GM21447 (cell line): ENCODE measurements around the gene SBK3.
A peak's percentile ranks its signal among the peaks of the same experiment; 100 is the strongest.
"Not testable (repeated sequence)": the region's sequence is repeated elsewhere in the genome, so short reads cannot be mapped to it uniquely, and the experiment has no call there.

Experiments
- ATAC-seq: cut with Tn5 transposase; IDR thresholded peaks from one replicate; pipeline ENCODE4 v1.9.1; 2021; ENCODE audit not compliant: unreplicated experiment

The SBK3 gene, protein sequence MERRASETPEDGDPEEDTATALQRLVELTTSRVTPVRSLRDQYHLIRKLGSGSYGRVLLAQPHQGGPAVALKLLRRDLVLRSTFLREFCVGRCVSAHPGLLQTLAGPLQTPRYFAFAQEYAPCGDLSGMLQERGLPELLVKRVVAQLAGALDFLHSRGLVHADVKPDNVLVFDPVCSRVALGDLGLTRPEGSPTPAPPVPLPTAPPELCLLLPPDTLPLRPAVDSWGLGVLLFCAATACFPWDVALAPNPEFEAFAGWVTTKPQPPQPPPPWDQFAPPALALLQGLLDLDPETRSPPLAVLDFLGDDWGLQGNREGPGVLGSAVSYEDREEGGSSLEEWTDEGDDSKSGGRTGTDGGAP

DNA sequence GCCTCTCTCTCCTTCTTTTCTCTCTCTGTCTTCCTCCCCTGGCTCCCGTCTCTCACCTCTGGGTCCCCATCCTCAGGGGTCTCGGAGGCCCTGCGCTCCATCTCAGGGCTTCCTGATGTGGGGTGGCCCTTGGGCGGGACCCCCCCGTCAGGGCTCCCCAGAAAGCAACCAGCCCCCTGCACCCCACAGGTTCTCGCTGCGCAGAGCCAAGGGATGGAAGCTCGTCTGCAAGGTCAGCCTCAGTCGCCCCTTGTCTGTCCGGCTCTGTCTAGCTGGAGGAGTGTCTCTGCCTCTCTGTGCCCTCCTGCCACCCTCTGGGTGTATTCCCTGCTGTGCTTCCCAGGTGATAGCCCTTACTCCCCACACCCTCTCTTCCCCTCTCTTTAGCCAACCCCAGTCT, at the start of gene SBK3:
Gene SBK3, minus strand, starts transcription at position 101 of the 400 bp plus-strand sequence. Its CDS starts 0 bp downstream, at position 101.
- ATAC-seq, result no peak

DNA sequence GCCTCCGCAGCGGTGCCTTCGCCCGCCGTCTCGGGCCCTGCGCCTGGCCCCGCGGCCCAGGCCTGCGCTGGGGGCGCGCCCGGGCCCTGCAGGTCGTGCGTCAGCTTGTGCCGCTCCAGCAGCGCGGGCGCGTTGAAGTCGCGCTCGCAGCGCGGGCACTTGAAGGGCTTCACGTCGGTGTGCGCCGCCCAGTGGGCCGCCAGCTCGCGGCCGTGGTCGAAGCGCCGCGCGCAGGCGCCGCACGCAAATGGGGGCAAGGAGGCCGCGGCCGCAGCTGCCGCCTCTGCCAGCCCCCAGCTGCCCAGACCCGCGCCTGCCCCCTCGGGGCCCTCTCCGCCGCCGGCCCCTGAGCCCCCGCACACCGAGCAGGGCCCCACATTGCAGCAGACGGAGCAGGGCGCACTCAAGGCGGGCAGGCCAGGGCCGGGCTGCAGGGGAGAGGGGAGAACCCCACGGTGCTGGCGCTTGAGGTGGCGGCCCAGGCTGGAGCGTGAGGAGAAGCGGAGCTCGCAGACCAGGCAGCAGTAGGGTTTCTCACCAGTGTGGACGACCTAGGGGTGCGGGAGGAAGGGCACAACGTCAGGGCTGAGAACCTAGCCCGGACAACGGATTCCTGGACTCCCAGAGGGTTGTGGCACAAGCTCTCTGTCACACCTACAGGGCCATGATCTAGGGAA, 47.9 kb upstream of the SBK3 start:
- no peak for ATAC-seq

DNA sequence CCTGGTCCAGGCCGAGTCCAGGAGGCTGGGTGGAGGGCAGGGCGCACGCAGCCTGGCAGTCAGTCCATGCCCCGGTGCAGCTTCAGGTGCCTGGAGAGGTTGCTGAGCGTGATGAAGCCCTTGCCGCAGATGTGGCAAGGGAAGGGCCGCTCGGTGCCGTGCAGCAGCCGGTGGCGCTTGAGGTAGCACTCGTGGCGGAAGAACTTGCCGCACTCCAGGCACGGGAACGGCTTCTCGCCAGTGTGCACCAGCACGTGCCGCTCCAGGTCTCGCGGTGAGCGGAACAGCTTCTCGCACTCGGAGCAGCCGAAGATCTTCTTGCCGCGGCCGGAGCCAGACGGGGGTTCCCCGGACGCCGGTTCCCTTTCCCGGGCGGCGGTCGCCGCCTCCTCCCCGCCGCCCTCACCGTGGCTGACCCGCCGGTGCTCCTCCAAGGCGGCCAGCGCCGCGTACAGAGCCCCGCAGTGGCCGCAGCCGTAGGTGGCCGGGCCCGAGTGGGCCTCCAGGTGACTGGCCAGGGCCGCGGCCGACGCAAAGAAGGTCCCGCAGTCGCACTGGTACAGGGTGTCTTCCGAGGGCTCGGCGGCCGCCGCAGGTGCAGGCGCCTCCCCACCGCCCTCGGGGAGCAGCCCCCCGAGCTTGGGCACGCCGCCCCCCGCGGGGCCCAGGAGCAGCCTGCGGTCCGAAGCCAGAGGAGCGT, 47.2 kb upstream of the SBK3 start:
- no peak for ATAC-seq

DNA sequence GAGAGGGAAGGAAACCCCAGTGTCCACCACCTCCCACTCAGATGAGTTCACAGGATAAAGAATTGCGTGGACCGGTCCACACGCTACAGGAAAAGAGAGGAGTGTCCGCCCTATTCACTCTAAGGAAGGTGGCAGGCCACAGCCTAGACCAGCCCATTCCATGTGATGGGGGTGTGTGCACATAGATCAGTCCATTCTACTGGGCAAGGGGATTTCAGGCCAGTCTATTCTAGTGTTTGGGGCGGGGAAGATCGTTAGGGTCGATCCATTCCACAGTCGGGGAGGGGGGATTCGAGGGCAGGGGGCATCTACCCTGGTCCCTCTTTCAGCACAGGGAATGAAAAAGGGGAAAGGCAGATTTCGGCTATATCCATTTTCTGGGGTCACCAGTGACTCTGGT, 46.2 kb upstream of the SBK3 start:
- ATAC-seq, result no peak

DNA sequence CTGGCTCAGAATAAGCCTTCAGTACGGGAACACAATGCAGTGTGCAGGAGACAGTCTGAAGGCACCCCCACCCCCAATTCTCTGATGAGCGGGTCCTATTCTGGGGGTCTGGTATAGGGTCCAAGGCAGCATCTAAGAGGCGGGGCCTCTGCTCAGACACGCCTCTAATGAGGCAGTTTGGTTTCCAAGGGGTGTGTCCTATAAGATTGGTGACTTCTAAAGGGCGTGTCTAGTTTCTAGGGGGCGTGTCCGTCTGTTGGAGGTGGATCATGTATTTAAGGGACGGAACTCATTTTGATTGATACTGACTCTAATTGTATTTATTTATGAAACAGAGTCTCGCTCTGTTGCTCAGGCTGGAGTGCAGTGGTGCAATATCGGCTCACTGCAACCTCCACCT, 45.3 kb upstream of the SBK3 start:
- ATAC-seq, result no peak

DNA sequence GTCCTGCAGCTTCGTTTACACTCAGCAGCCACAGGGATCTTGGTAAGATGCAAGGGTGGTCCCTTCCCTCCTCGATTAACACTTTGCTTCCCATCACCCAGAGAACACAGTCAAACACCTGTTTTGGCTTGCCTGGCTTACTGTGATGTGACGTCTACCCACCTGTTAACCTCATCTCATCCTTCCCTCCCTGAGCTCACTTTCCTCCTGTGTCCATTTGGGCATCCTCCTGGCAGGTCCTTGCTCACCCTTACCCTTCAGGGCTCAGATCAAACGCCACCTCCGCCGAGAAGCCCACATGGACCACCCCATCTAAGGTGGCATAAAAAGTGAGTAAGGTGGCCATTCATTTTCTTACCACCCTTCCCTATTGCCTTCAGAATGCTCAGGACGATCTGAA, 44.8 kb upstream of the SBK3 start:
- no peak for ATAC-seq

DNA sequence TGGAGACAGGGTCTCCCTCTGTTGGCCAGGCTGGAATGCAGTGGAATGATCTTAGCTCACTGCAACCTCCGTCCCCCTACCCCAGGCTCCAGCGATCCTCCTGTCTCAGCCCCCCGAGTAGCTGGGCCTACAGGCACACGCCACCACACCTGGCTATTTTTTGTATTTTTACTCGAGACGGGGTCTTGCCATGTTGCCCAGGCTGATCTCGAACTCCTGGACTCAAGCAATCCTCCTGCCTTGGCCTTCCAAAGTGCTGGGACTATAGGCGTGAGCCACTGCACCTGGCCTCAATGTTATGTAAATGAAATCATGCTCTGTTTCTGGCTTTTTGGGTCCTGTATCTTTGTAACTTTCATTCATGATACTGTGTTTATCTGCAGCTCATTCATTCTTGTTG, 43.4 kb upstream of the SBK3 start:
- ATAC-seq, result no peak

DNA sequence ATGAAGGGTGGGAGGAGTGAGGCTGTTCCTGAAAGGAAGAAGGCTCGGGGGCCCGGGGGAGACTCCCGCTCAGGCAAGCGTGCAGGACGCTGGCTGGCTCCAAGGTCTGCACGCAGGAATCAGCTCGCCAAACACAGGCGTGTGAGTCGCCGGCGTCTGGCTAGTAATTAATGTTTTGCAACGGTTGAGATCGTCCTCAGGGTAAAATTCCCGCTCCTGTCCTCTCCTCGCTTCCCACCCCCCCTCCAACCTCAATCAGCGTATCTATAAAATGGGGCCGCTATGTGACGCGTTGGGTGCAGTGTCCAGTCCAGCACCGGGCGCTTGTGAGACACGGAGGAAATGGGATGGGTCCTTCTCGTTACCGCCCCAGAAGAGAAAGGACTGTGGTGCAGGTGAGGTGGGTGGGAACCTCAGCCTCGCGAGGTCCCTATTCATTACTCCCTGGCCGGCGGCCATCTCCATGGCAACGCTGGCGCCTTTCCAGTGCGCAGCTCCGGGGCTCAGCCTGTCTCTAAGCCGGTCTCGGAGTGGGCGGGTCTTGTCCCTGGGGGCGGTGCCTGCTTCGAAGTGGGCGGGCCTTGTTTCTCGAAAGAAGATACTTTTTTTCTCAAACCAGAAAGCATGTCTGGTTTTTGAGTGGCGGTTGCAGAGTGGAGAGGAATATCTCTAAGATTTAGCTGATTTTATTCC, 41.8 kb upstream of the SBK3 start:
- ATAC-seq, result peak; percentile 78

DNA sequence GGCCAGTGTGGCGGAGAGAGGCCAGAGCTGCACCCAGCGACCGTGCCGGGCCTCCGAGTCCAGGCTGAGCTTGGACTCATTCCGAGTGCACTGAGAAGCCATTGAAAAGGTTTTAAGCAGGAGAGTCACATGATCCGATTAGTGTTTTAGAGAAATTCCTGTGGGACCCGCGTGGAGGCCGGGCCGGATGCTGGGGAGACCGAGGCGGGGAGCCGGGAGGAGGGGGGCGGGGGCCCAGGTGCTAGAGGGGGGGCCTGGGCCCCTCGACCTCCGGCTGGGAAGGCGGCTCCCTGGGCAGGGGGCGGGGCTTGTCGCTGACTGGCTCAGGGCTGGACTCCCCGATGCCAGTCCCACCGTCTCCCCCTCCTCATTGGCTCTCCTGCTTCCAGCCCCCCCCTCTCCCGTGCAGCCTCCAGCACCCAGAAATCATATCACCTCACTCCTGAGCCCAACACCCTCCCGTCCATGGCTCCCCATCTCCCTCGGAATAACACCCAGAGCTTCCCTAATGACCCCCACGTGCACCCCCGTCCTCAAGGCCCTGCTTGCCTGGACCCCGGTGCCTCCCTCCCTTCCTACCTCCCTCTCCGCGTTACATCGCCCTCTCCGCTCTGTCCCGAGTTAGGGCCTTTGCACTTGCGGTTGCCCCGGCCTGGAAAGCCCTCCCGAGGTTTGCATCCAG, 40.5 kb upstream of the SBK3 start:
- no peak for ATAC-seq

DNA sequence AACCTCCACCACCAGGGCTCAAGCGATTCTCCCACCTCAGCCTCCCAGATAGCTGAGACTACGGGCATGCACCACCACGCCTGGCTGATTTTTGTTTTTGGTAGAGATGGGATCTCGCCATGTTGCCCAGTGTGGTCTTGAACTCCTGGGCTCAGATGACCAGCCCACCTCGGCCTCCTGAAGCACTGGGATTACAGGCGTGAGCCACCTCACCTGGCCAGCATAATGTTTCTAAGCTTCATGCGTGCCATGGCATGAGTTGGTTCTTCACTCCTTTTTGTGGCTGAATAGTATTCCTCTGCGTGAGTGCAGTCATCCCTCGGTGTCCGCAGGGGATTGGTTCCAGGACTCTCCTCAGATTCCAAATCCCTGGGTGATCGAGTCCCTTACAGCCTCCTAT, 39.5 kb upstream of the SBK3 start:
- no peak for ATAC-seq

DNA sequence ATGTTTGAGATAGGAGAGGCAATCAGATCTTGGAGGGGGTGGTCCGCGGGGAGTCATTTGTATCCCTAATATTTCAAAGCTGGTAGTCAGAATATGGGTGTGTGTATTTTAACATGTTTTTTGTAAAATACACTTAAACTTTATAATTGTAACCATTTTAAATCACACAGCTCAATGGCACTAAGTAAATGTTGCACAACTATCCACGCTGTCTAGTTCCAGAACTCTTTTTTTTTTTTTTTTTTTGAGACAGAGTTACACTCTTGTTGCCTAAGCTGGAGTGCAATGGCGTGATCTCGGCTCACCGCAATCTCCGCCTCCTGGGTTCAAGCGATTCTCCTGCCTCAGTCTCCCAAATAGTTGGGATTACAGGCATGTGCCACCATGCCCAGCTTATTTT, 38.6 kb upstream of the SBK3 start:
- not testable (repeated sequence) for ATAC-seq

DNA sequence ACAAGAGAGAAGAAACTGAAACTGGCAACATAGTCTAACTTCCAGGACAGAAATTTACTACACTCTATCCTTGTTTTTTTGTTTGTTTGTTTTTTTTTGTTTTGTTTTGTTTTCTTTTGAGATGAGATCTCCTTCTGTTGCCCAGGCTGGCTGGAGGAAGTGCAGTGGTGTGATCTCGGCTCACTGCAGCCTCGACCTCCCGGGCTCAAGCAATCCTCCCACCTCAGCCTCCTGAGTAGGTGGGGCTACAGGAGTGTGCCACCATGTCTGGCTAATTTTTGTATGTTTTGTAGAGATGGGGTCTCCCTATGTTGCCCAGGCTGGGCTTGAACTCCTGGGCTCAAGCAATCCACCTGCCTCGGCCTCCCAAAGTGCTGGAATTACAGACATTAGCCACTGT, 36.9 kb upstream of the SBK3 start:
- ATAC-seq, result not testable (repeated sequence)

DNA sequence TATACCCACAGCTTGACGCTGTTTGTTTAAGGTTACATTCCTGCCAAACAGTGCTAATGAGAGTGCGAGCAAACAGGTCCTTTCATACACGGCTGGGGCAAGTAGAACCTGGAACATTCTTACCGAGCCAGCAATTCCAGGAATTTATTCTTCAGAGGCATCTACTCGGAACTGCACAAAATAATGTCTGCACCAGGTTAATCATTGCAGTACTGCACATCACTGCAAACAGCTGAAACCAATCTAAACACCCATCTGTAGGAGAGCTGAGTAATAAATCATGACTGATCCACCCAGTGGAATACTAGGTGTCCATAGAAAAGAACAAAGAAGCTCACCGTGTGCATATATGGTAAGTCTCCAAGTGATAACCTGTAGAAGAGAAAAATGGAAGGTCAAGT, 36.5 kb upstream of the SBK3 start:
- no peak for ATAC-seq

DNA sequence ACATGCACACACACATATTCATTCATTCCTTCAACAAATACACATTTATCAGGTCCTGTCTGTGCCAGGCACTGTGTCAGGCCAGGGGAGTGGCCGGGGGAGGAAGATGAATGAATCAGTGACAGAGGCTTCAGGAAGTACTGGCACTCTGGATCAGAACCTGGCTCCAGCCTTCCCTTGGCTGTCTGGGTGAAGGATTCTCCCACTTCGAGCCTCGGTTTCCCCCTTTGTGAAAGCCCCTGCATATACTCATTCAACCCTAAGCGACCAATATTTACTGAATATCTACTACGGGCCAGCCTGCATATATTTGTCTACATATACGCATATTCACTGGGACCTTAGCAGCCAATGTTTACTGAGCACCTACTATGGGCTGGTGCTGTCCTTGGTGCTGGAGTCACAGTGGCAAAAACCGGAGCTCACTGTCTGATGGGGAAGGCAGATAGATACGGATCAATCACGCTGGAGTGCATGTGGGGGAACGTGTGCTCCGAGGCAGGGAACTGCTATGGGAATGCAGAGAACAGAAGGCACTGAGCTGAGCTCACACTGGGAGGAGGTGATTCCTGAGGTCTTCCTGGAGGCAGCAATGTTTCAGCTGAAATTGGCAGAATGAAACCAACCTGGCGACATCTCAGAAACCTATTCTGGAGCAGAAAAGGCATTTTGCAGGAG, 35.9 kb upstream of the SBK3 start:
- ATAC-seq, result no peak

DNA sequence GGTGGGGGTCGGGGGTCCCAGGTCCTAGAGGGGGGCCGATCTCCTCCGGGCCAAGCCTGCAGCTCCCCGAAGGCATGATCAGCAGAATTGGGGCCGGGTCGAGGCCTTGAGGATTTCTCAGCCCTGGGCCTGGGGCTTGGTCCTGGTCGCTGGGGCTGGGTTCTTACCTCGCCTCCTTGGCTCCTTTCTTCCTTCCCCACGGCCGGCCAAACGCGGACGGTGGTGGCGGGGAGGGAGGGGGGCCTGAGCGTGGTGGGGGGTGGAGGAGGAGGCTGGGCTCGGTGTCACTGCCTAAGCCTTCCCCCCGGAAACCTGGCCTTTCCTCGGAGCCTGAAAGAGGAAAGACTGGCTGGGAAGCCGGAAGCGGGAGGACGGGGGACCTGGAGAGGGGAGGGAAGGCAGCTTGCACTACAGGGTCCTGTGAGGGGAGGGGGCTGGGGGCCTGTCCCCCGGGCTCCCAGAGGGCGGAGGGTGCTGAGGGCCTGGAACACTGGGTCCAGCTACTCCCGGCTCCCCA, 35.3 kb upstream of the SBK3 start, which contains the start of gene ZNF579:
Gene ZNF579, minus strand, starts transcription at position 221 of the 517 bp plus-strand sequence. CDS start 1,209 bp downstream, outside the sequence.
- peak; percentile 62 for ATAC-seq

DNA sequence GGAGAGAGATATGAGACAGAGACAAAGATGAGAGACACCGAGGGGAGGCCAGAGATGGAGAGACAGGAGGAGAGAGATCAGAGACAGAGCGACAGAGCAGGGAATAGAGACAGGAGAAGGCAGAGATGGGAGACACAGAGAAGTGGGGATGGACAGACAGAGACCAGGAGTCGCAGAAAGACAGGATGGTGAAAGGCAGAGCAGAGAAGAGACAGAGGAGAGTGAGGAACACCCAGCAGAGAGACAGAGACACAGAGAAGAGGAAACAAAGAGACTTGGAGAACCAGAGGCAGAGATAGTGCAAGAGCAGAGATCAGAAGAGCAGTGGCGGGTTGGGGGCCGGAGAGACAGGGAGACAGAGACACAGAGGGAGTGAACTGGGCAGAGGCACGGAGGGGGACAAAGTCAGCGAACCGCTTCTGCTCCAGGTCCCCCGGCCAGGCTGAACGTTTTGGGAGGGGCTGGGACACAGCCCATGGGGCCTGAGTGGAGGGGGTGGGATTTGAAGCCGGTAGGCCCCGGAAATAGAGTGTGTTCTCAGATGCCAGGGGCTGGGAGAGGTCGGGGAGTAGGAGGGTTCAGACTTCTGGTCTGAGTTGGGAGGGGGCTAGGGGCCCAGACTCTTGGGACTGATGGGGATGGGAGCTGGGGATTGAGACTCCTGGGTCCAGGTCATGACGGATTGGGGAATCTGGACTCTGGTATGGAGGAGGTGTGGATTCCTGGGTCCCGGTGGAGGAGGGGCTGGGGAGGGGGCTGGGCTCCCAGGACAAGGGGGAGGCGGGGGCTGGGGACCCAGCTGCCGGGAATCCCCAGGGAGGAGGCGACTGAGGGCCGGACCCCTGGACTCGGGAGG, 34.7 kb upstream of the SBK3 start:
- peak; percentile 15 for ATAC-seq

DNA sequence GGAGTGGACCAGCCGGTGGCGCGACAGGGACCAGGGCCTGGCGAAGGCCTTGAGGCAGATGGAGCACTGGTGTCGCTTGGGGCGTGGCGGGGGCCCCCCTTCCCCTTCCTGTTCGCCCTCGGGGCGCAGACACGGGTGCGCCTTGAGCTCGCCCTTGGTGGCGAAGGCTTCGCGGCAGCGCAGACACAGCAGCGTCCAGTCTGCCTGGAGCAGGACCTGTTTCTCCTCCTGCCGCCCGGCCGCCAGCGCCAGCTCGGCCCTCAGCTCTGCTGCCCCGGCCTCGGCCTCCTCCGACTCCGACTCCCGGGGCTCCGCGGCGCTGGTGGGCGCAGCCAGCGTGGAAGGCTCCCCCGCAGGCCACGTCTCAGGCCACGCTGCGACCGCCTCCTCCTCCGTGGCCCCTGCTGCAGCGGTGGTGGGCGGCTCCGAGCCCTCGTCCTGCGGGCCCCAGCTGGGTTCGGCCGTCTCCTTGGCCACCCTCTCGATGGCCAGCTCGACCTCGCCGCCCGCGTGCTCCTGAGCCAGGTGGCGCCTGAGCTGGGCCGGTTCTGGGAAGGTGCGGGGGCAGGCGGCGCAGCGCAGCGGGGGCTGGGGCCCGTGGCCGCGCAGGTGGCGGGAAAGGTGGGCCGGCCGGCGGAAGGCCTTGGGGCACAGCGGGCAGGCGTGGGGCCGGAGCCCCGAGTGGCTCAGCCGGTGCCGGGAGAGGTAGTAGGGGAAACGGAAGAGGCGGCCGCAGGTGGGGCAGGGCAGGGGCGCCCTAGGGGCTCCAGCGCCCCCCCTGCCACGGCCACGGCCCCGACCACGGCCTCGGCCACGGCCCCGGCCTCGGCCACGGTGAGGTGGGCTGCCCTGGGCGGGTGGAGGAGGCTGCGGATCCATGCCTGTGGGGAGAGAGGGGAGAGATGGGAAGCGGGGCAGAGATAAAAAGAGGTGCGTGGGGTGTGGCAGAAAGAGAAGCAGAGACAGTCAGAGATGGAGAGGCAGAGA, 33.7 kb upstream of the SBK3 start:
- no peak for ATAC-seq
